Activated CD8-positive, alpha-beta T cell treated with anti-CD3 and anti-CD28 coated beads for 36 hours (primary cell): Measurements from ENCODE around the gene KRT86. TPM values are rescaled to one million over a fixed set of nuclear protein-coding genes. Genes with fewer than 3 reads are reported as not detected.

ENCODE experiments used
- ATAC-seq: fragments of 200-7000 bp; cut with Tn5 transposase; one replicate; pipeline ENCODE4 v1.10.0; 2021; ENCODE audit warnings: mild to moderate bottlenecking, moderate library complexity
- CTCF ChIA-PET: fragments of 350-600 bp; sonication (Branson Sonifier 250); formaldehyde crosslinking; loops from one replicate; lab custom pipeline; 2021; ENCODE audit warnings: antibody characterized with exemption; lab: Charles Lee
- POLR2A ChIA-PET: fragments of 350-600 bp; sonication (Branson Sonifier 250); formaldehyde crosslinking; loops from one replicate; lab custom pipeline; 2021; ENCODE audit warnings: antibody characterized with exemption; lab: Charles Lee
- DNase-seq: peaks from one replicate; pipeline ENCODE4 v3.0.0-alpha.2; 2020
- H3K27ac Mint-ChIP-seq: one replicate; pipeline ENCODE4 v1.8.0; 2021; ENCODE audit warnings: mild to moderate bottlenecking, mixed read lengths
- H3K27me3 Mint-ChIP-seq: one replicate; pipeline ENCODE4 v1.8.0; 2021; ENCODE audit warnings: mixed read lengths
- H3K36me3 Mint-ChIP-seq: one replicate; pipeline ENCODE4 v1.8.0; 2021; ENCODE audit warnings: low read depth, mixed read lengths
- H3K4me1 Mint-ChIP-seq: one replicate; pipeline ENCODE4 v1.8.0; 2021; ENCODE audit warnings: low read depth, mixed read lengths
- H3K4me3 Mint-ChIP-seq: one replicate; pipeline ENCODE4 v1.8.0; 2021; ENCODE audit warnings: mild to moderate bottlenecking, moderate library complexity, mixed read lengths
- H3K9me3 Mint-ChIP-seq: one replicate; pipeline ENCODE4 v1.8.0; 2021; ENCODE audit warnings: mixed read lengths
- CTCF ChIP-seq: fragments of 200-600 bp; IDR thresholded peaks from one replicate; pipeline ENCODE4 v1.8.0; 2022; ENCODE audit warnings: antibody characterized with exemption, mild to moderate bottlenecking
- intact Hi-C: fragments of 100-400 bp; cut with micrococcal nuclease; formaldehyde crosslinking; loops from one replicate; pipeline ENCODE4 v1.10.0; 2022
- total RNA-seq, 2 experiments: library from RNA; stranded (reverse); gene quantifications; one replicate each; pipeline ENCODE4 v1.2.3, GENCODE V29; 2021

KRT86 gene
- total RNA-seq, 2 experiments from 2014 or later, result not detected

- ATAC-seq (no peak), DNase-seq (no peak)
- CTCF ChIA-PET, result interaction anchor here (9.2 kb wide), 1 partner anchor 11 kb away, joined by 69 read pairs; no protein-coding TSS in a partner anchor
- POLR2A ChIA-PET, result no interaction called here
- H3K9me3 Mint-ChIP-seq, result no peaks in the 10 kb centered on the region
- H3K4me3 Mint-ChIP-seq, result no peak overlapping the region
- H3K27me3 Mint-ChIP-seq, result peaks cover 12% of the 10 kb centered on the region
- H3K4me1 Mint-ChIP-seq, result no peaks in the 10 kb centered on the region
- intact Hi-C loops, result no loop called here
- H3K36me3 Mint-ChIP-seq, result no peaks in the 10 kb centered on the region
- H3K27ac Mint-ChIP-seq, result no peak overlapping the region
- TF ChIP-seq CTCF, result no peak
These were observed 6.2 kb upstream of the KRT86 start for GRCh38 chr12:52268212-52268611.

GRCh38 chr12:52270541-52271070 lies 3.8 kb upstream of the KRT86 start:
- no peak overlapping the region for H3K27ac Mint-ChIP-seq
- no peak for ATAC-seq
- intact Hi-C loops, result no loop called here
- H3K36me3 Mint-ChIP-seq, result no peaks in the 10 kb centered on the region
- no peaks in the 10 kb centered on the region for H3K9me3 Mint-ChIP-seq
- DNase-seq, result no peak
- no peaks in the 10 kb centered on the region for H3K4me1 Mint-ChIP-seq
- no peak for TF ChIP-seq CTCF
- CTCF ChIA-PET, result interaction anchor here (1.1 to 9.2 kb wide), 2 partner anchors 8 to 359 kb away, joined by 3 to 69 read pairs; no protein-coding TSS in a partner anchor
- POLR2A ChIA-PET, result no interaction called here
- H3K27me3 Mint-ChIP-seq, result peaks cover 18% of the 10 kb centered on the region
- H3K4me3 Mint-ChIP-seq, result no peak overlapping the region

GRCh38 chr12:52271158-52271557 lies 3.3 kb upstream of the KRT86 start:
- Mint-ChIP-seq H3K9me3 (no peaks in the 10 kb centered on the region), H3K4me3 (no peak overlapping the region), H3K36me3 (no peaks in the 10 kb centered on the region), H3K27ac (no peak overlapping the region), H3K27me3 (peaks cover 18% of the 10 kb centered on the region), H3K4me1 (no peaks in the 10 kb centered on the region)
- ATAC-seq (no peak), DNase-seq (no peak)
- TF ChIP-seq CTCF, result no peak
- ChIA-PET POLR2A (no interaction called here), CTCF (interaction anchor here (1.1 to 9.2 kb wide), 3 partner anchors 8 to 360 kb away, joined by 3 to 69 read pairs (median 5); no protein-coding TSS in a partner anchor)
- intact Hi-C loops, result no loop called here

GRCh38 chr12:52275686-52276085 lies 1.2 kb downstream of the KRT86 start:
- DNase-seq (no peak), ATAC-seq (no peak)
- Mint-ChIP-seq H3K4me3 (no peak overlapping the region), H3K27ac (no peak overlapping the region), H3K9me3 (no peaks in the 10 kb centered on the region), H3K27me3 (peaks cover 30% of the 10 kb centered on the region), H3K4me1 (peaks cover 2% of the 10 kb centered on the region), H3K36me3 (no peaks in the 10 kb centered on the region)
- POLR2A ChIA-PET, result no interaction called here
- CTCF ChIA-PET, result interaction anchor here (1.3 to 1.5 kb wide), 3 partner anchors 24 to 54 kb away, joined by 3 to 5 read pairs (median 4); no protein-coding TSS in a partner anchor
- TF ChIP-seq CTCF, result no peak
- intact Hi-C loops, result loop anchor here (5.0 kb wide), 1 partner anchor 108 kb away; no protein-coding TSS in a partner anchor

GRCh38 chr12:52277486-52278245 lies 3.2 kb downstream of the KRT86 start:
- ChIA-PET POLR2A (no interaction called here), CTCF (interaction anchor here (0.9 to 5.3 kb wide), 15 partner anchors 9 to 121 kb away, joined by 3 to 69 read pairs (median 4); no protein-coding TSS in a partner anchor)
- intact Hi-C loops, result loop anchor here (5.0 kb wide), 1 partner anchor 110 kb away; no protein-coding TSS in a partner anchor
- H3K4me1 Mint-ChIP-seq, result peaks cover 2% of the 10 kb centered on the region
- peaks cover 26% of the 10 kb centered on the region for H3K27me3 Mint-ChIP-seq
- ATAC-seq (no peak), DNase-seq (no peak)
- no peaks in the 10 kb centered on the region for H3K36me3 Mint-ChIP-seq
- H3K9me3 Mint-ChIP-seq, result no peaks in the 10 kb centered on the region
- H3K27ac Mint-ChIP-seq, result no peak overlapping the region
- TF ChIP-seq CTCF, result no peak
- no peak overlapping the region for H3K4me3 Mint-ChIP-seq
